HFF-Myc (cell line): Measurements from ENCODE around the gene TRIM46.

Experiments used
- DNase-seq: peaks from one replicate; pipeline ENCODE4 v3.0.0-alpha.2; 2011; ENCODE audit warnings: low read depth; ENCODE audit errors: extremely low read depth
- H3K4me3 ChIP-seq: replicated peaks from 2 replicates; pipeline ENCODE4 v1.5.1; 2011; ENCODE audit warnings: low read depth, mild to moderate bottlenecking, control low read depth, low read length
- CTCF ChIP-seq: IDR thresholded peaks from 2 replicates; pipeline ENCODE4 v1.5.1; 2012; ENCODE audit warnings: mild to moderate bottlenecking, low read depth, low read length, control low read depth; ENCODE audit errors: missing control alignments

The TRIM46 gene

GRCh38 chr1:155127105-155127966 lies 46.3 kb upstream of the TRIM46 start, which contains the start of gene EFNA1:
Gene EFNA1 (plus strand): TSS chr1:155127876. CDS start chr1:155127978, 102 bp downstream.
- peak within 1 kb of the TSS; percentile 35 for H3K4me3 ChIP-seq
- no peak for DNase-seq
- TF ChIP-seq CTCF: no peak

DNA sequence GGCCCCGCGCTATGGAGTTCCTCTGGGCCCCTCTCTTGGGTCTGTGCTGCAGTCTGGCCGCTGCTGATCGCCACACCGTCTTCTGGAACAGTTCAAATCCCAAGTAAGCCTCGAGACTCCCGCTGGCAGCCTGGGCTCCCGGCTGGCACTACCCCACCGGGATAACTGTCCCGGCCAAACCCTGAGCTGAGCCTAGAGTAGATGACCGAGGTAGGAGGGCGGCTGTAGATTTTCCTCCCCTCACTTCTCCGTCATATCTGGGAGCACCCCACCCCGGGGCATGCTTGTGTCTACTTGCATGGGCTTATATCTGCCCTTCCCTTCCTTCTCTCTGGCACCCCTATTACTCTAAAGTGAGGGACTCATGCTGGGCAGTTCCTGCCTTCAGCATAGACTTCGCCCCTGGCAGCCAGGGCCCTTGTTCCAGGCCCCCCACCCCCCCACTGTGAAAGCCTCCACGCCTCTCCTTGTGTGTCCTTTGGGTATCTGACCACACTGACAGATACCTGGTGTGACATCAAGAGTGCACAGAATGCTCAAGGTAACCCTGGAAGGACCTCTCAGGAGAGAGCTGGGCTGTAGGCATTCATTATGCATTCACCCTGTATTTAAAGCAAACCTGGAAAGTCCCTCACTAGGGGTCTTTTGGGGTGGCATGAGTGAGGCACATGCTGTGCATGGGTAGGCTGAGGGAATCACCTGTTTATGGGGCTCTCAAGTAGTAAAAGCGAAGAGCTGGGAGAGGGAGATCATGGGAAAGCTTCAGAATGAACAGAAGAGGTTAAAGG lies 45.5 kb upstream of the TRIM46 start:
- no peak for TF ChIP-seq CTCF
- DNase-seq: no peak
- H3K4me3 ChIP-seq: peak overlapping the region; percentile 35

- DNase-seq: no peak
- no peak overlapping the region for H3K4me3 ChIP-seq
- TF ChIP-seq CTCF: no peak
Observed at GRCh38 chr1:155128755-155129473, 44.7 kb upstream of the TRIM46 start.

DNA sequence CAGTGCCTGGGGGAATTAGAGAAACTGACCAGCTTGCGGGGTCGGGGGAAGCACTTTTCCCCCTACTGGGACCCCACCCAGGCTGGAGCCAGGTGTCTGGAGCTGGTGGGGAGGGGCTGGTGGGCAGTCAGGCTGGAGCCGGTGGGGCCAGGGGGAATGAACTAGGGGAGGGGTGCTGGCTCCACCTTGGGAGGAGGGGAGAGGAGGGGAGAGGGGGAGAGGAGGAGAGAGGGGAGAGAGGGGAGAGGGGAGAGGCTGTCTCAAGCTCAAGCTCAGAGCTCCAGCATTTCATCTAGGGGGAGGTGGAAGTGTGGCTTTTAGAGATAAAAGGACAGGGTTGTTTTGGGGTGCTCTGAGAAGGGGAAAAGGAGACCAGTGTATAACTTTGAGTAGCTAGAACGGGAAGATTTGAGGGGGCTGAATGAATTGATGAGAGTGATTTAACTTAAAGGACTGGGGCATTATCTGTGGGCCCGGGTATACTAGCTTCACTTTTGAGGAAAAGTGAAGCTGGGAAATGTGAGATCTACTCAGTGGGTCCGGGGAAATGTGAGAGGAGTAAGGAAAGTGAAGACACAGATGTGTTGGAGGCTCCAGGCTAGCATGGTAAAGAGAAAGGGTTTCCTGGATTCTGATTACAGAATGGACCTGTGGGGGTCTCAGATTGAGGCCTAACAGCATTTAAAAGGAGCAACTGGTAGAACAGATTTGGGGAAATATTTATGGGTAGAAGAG lies 43.2 kb upstream of the TRIM46 start:
- no peak for TF ChIP-seq CTCF
- H3K4me3 ChIP-seq: no peak overlapping the region
- no peak for DNase-seq

- TF ChIP-seq CTCF: no peak
- DNase-seq: no peak
Observed at GRCh38 chr1:155131285-155131684, 42.4 kb upstream of the TRIM46 start.

GRCh38 chr1:155131856-155132255 lies 41.8 kb upstream of the TRIM46 start:
- no peak overlapping the region for H3K4me3 ChIP-seq
- no peak for TF ChIP-seq CTCF
- DNase-seq: no peak

More at GRCh38 chr1:155131285-155131684, 42.4 kb upstream of the TRIM46 start:
- H3K4me3 ChIP-seq: no peak overlapping the region
